ENCODE results near the gene FAM20C. TPM values are rescaled to one million over a fixed set of nuclear protein-coding genes. Genes with fewer than 3 reads are reported as not detected.
A peak's percentile ranks its signal among the peaks of the same experiment; 100 is the strongest.

FAM20C gene
- 62.4 TPM for total RNA-seq (2021; ENCODE audit: unreplicated experiment)
- polyA plus RNA-seq (2012; ENCODE audit: insufficient read length), result 91.8 TPM
- Bru-seq, nascent RNA, result percentile 64 among the genes with signal in this experiment
- BruChase-seq, experiment 1, labeled RNA remaining after a 2-hour chase, result percentile 69 among the genes with signal in this experiment
- percentile 73 among the genes with signal in this experiment for BruChase-seq, experiment 2, labeled RNA remaining after a 6-hour chase
- long read RNA-seq, transcript FAM20C-205 (7 exons, 2,177 nt), result minor isoform, 7 of 220 reads
- long read RNA-seq, transcript FAM20C-201 (10 exons, 2,751 nt), result major isoform, 161 of 220 reads
- long read RNA-seq, partial matches to known transcripts, result 30 of 220 reads
- long read RNA-seq, other reads (novel, unspliced or antisense), result 22 of 220 reads

DNA sequence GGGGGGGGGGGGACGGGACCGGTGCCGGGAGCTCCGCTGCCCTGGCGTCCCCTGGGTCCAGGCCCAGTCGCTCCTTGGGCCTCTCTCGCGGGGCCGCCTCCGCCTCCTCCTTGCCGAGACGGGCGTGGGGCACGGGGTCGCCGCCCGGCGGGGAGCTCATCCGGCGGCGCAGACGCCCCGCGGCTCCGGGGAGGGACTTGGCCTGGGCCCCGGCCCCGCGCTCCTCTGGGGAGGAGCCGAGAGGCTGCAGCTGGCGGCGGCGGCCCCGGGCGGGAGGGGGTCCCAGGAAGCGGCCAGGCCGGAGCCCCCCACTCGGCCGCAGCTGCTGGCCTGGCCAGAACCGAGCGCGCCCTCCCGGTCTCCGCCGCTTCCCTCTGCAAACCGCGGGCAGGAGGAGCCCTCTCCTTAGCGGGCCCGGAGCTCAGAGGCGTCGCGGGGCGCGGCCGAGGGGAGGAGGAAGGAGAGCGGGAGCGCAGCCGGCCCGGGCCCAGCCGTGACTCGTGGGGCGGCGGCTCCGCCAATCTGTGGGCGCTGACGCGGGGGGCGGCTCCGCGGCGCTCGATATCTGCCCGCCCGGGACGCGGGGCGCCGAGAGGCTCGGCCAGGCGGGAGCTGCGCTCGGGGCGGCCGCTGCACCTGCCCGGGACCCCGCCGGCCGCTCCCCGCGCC lies at the start of gene FAM20C:
Gene FAM20C (plus strand): TSS at position 591 of the 669 bp plus-strand sequence. CDS start 629 bp downstream, outside the sequence.
- peak; percentile 88 for ATAC-seq
- BruUV-seq (replicated peaks), result no TSS peak
- intact Hi-C loops (cut with micrococcal nuclease; ENCODE audit: unreplicated experiment) (no loop called here), in situ Hi-C loops (cut with HindIII; ENCODE audit: low pct_unique_long_range_greater_than_20kb, low sequenced_read_pairs) (no loop called here)
- no peak for DNase-seq (ENCODE audit: low read depth, low spot score)
- H3K9me3 ChIP-seq (ENCODE audit: control insufficient read depth, insufficient read depth, low read depth, low read length), result no peaks in the 10 kb centered on the region
- CTCF ChIA-PET, result interaction anchor here (0.6 to 1.1 kb wide), 2 partner anchors 129 to 148 kb away, joined by 3 to 5 read pairs; no protein-coding TSS in a partner anchor
- TF ChIP-seq POLR2AphosphoS5 (IDR thresholded peaks at IDR 0.05; ENCODE audit: low read depth, low read length), result peak; percentile 40
- TF ChIP-seq TCF7L2 (IDR thresholded peaks at IDR 0.05; ENCODE audit: low read depth, low read length), result no peak
- TF ChIP-seq, protein P1, sequence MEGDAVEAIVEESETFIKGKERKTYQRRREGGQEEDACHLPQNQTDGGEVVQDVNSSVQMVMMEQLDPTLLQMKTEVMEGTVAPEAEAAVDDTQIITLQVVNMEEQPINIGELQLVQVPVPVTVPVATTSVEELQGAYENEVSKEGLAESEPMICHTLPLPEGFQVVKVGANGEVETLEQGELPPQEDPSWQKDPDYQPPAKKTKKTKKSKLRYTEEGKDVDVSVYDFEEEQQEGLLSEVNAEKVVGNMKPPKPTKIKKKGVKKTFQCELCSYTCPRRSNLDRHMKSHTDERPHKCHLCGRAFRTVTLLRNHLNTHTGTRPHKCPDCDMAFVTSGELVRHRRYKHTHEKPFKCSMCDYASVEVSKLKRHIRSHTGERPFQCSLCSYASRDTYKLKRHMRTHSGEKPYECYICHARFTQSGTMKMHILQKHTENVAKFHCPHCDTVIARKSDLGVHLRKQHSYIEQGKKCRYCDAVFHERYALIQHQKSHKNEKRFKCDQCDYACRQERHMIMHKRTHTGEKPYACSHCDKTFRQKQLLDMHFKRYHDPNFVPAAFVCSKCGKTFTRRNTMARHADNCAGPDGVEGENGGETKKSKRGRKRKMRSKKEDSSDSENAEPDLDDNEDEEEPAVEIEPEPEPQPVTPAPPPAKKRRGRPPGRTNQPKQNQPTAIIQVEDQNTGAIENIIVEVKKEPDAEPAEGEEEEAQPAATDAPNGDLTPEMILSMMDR (IDR thresholded peaks at IDR 0.05), result no peak
- peak; percentile 52; the same call in 1 of the 2 replicates for TF ChIP-seq SIN3A (IDR thresholded peaks at IDR 0.05; ENCODE audit: borderline replicate concordance, insufficient read depth, low read depth, low read length)
- TF ChIP-seq REST (IDR thresholded peaks at IDR 0.05; ENCODE audit: insufficient read depth in 1 of 2, low read depth in 2 of 2, low read length in 1 of 2), result no peak
- peak within 1 kb of the TSS; percentile 63 to 78 for H3K4me3 ChIP-seq (ENCODE audit: low read depth in 2 of 2, low read length in 2 of 2)
- no peaks in the 10 kb centered on the region for H3K27me3 ChIP-seq (ENCODE audit: control insufficient read depth, insufficient read depth, low read length)
- POLR2A ChIA-PET, result interaction anchor here (0.6 to 0.7 kb wide), 3 partner anchors 42 to 280 kb away, joined by 3 to 8 read pairs (median 3); no protein-coding TSS in a partner anchor
- no peak within 1 kb of the TSS for H3K27ac ChIP-seq (ENCODE audit: low read length)
- H3K4me1 ChIP-seq (ENCODE audit: control insufficient read depth, insufficient read depth, low read length), result peaks cover 16% of the 10 kb centered on the region
- H3K36me3 ChIP-seq (ENCODE audit: control insufficient read depth, insufficient read depth, low read length), result peaks cover 2% of the 10 kb centered on the region; the same call in 1 of the 2 replicates

GRCh38 chr7:143145-143751 lies 49.1 kb upstream of the FAM20C start:
- POLR2A ChIA-PET, result no interaction called here
- no peaks in the 10 kb centered on the region for H3K36me3 ChIP-seq (ENCODE audit: control insufficient read depth, insufficient read depth, low read length)
- H3K27me3 ChIP-seq (ENCODE audit: control insufficient read depth, insufficient read depth, low read length), result no peaks in the 10 kb centered on the region
- no peak overlapping the region for H3K4me3 ChIP-seq (ENCODE audit: low read depth in 2 of 2, low read length in 2 of 2)
- no peak overlapping the region for H3K27ac ChIP-seq (ENCODE audit: low read length)
- ATAC-seq (no peak), DNase-seq (ENCODE audit: low read depth, low spot score) (no peak)
- in situ Hi-C loops (cut with HindIII; ENCODE audit: low pct_unique_long_range_greater_than_20kb, low sequenced_read_pairs) (no loop called here), intact Hi-C loops (cut with micrococcal nuclease; ENCODE audit: unreplicated experiment) (no loop called here)
- no TSS peak for BruUV-seq (replicated peaks)
- H3K9me3 ChIP-seq (ENCODE audit: control insufficient read depth, insufficient read depth, low read depth, low read length), result no peaks in the 10 kb centered on the region
- H3K4me1 ChIP-seq (ENCODE audit: control insufficient read depth, insufficient read depth, low read length), result no peaks in the 10 kb centered on the region
- CTCF ChIA-PET, result no interaction called here
- TF ChIP-seq TCF7L2 (IDR thresholded peaks at IDR 0.05; ENCODE audit: low read depth, low read length), result no peak
- no peak for TF ChIP-seq REST (IDR thresholded peaks at IDR 0.05; ENCODE audit: insufficient read depth in 1 of 2, low read depth in 2 of 2, low read length in 1 of 2)
- TF ChIP-seq SIN3A (IDR thresholded peaks at IDR 0.05; ENCODE audit: borderline replicate concordance, insufficient read depth, low read depth, low read length), result no peak
- TF ChIP-seq POLR2AphosphoS5 (IDR thresholded peaks at IDR 0.05; ENCODE audit: low read depth, low read length), result no peak
- TF ChIP-seq, protein P1 (IDR thresholded peaks at IDR 0.05), result no peak

All from Panc1 (cell line).